ENCODE data around the gene EMC6.
A peak's percentile ranks its signal among the peaks of the same experiment; 100 is the strongest.
"Not testable (repeated sequence)": the region's sequence is repeated elsewhere in the genome, so short reads cannot be mapped to it uniquely, and the experiment has no call there.

EMC6 gene

GRCh38 chr17:3682033-3682432 is 13.4 kb downstream of the EMC6 start:
- no peak for DNase-seq

- DNase-seq: no peak
Observed at GRCh38 chr17:3683054-3683511, 14.5 kb downstream of the EMC6 start.

GRCh38 chr17:3685174-3685573 is 16.6 kb downstream of the EMC6 start:
- peak; percentile 72 for DNase-seq

GRCh38 chr17:3688027-3688553 is 19.5 kb downstream of the EMC6 start:
- DNase-seq: peak; percentile 61

- no peak for DNase-seq
Observed at GRCh38 chr17:3688852-3689261, 20.2 kb downstream of the EMC6 start.

- no peak for DNase-seq
Observed at GRCh38 chr17:3689262-3690093, 20.9 kb downstream of the EMC6 start.

GRCh38 chr17:3690094-3690715 is 21.6 kb downstream of the EMC6 start:
- no peak for DNase-seq

GRCh38 chr17:3691617-3692067 is 23.0 kb downstream of the EMC6 start:
- DNase-seq: no peak

GRCh38 chr17:3692346-3692745 is 23.7 kb downstream of the EMC6 start:
- DNase-seq: no peak

GRCh38 chr17:3693141-3693540 is 24.5 kb downstream of the EMC6 start:
- DNase-seq: peak; percentile 57

GRCh38 chr17:3693829-3694231 is 25.2 kb downstream of the EMC6 start:
- no peak for DNase-seq

GRCh38 chr17:3695129-3695722 is 26.6 kb downstream of the EMC6 start:
- peak; percentile 44 for DNase-seq

- DNase-seq: peak; percentile 44
Observed at GRCh38 chr17:3695723-3696411, 27.3 kb downstream of the EMC6 start, which contains the start of gene P2RX5. Gene P2RX5 (minus strand): TSS chr17:3696155. CDS start chr17:3696005, 150 bp downstream.

- no peak for DNase-seq
Observed at GRCh38 chr17:3697103-3697476, 28.5 kb downstream of the EMC6 start.

GRCh38 chr17:3698139-3698538 is 29.5 kb downstream of the EMC6 start:
- DNase-seq: no peak

- no peak for DNase-seq
Observed at GRCh38 chr17:3699951-3700350, 31.3 kb downstream of the EMC6 start.

- not testable (repeated sequence) for DNase-seq
Observed at GRCh38 chr17:3702041-3702539, 33.5 kb downstream of the EMC6 start.

- no peak for DNase-seq
Observed at GRCh38 chr17:3704931-3705717, 36.5 kb downstream of the EMC6 start.

- not testable (repeated sequence) for DNase-seq
Observed at GRCh38 chr17:3705718-3705984, 37.0 kb downstream of the EMC6 start.

- no peak for DNase-seq
Observed at GRCh38 chr17:3708366-3708765, 39.8 kb downstream of the EMC6 start.

GRCh38 chr17:3710951-3711383 is 42.4 kb downstream of the EMC6 start:
- DNase-seq: no peak
